GM19351 (cell line): ENCODE measurements around the gene DRD2.
A peak's percentile ranks its signal among the peaks of the same experiment; 100 is the strongest.

Source experiments
- ATAC-seq: cut with Tn5 transposase; IDR thresholded peaks from one replicate; pipeline ENCODE4 v1.9.1; 2021; ENCODE audit warnings: mild to moderate bottlenecking, moderate library complexity; ENCODE audit not compliant: unreplicated experiment

Gene DRD2

DNA sequence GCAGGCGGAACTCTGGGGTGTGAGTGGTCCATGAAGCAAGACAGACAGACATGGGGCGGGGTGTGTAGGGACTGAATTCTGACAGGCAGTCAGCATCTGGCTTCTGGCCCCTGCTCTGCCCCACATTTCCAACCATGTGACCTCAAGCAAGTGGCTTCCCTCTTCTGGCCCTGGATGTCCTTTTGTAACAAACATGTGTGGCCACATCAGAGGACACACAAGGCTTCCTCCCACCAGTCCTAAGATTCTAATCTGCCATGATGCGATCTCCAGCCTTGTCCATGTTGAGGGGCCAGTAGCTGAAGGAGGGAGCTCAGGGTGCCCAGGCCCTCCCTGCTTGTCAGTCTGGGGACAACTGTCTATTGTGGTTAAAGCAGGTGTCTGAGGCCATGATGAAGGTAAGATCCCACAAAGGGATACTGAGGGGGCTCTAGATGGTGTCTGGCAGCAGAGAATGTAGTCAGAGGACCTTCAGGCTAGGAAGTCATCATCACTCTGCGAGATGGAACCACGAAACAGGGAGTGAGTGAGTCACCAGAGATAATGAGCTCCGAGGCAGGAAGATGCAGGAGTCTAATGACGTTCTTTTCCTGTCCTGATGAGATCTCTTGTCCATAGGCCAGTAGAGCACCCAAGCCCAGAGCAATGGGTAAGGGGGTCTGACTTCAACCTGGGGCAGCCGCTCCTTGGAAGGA, 27.4 kb downstream of the DRD2 start:
- ATAC-seq: no peak

GRCh38 chr11:113446938-113447337, 28.3 kb downstream of the DRD2 start:
- no peak for ATAC-seq

DNA sequence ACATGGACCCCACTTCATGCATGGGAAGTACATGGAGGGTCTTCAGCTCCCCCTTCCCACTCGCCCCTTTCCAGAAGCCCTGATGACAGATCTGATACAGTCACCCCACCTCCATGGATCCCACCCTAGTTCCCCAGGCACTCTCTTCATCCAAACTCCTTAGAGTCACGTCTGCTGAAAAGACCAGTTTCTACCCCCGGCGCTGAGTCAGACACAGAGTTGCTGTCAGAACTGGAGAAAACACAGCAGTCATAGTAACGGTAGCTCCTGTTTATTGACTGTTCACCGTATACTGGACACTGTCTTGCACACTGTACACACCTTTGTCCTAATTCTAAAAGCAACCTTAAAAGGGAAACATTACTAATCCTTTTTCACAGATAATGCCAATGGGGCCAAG, 29.1 kb downstream of the DRD2 start:
- ATAC-seq: peak; percentile 92

GRCh38 chr11:113444502-113445123, 30.6 kb downstream of the DRD2 start:
- ATAC-seq: no peak

- no peak for ATAC-seq
These were observed 34.4 kb downstream of the DRD2 start for GRCh38 chr11:113440816-113441215.

DNA sequence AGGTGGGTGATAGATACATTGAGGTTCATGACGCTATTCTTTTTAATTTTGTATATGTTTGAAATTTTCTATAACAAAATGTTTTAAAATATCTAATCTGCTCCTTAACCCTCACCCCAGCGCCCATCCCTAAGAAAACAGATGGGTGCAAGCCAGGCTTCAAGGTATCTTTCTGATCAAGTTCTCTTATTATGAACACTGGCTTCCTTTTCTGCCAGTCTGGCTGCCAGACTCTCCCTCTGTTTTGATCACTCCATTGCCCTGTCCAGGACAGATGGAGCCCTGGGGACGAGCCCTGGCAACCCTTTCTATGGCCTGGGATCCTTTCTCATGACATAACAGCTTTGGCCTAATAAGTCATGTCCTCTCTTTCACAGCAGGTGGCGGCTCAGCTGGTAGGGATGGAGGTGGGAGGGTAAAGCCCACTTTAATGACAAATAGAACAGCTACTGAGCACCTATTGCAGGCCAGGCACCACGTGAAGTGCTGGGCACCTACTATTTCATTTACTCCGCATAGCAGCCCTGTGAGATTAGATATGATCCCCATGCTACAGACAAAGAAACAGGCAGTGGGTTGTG, 38.4 kb downstream of the DRD2 start:
- no peak for ATAC-seq

- ATAC-seq: no peak
These were observed 39.8 kb downstream of the DRD2 start for GRCh38 chr11:113435190-113435968.

GRCh38 chr11:113431746-113432145, 43.5 kb downstream of the DRD2 start:
- no peak for ATAC-seq

GRCh38 chr11:113426686-113427085, 48.5 kb downstream of the DRD2 start:
- no peak for ATAC-seq

DNA sequence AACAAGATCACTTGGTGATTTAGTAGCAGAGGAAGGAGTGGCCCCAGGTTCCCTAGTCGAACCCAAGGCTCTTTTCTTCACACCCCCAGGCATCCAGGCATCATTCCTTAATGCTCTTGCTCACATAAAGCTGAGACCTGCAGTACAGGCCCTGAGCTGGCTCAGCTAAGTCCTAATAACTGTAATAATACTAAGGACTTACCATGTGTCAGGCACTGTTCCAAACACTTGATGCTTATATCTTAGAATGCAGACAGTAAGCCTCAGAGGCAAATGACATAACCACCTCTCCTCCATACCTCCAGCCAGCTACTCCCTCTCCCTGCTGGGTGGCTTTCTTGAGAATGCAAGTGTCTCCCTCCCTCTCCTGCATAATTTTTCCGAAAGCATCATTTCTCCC, 54.4 kb downstream of the DRD2 start:
- ATAC-seq: no peak

GRCh38 chr11:113419454-113420003, 55.7 kb downstream of the DRD2 start:
- ATAC-seq: no peak

DNA sequence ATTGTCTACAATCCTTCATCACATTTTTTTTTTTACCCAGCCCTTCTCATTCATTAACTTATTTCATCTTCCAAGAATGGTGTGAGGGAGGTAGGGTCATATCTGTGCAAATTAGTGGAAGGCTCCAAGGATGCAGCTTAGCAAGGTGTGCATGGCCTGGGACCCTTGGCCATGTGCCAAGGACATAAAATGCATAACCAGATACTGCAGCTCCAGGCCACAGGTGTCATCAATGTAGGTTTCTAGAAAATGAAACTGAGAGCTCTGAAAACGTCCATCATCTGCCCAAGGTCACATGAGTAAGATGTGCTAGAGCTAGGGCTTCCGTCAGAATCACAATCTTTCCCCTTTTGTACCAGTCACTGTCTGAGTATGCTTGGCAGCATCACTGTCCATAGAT, 57.8 kb downstream of the DRD2 start:
- ATAC-seq: no peak

- ATAC-seq: no peak
These were observed 59.9 kb downstream of the DRD2 start for GRCh38 chr11:113415343-113415742.

DNA sequence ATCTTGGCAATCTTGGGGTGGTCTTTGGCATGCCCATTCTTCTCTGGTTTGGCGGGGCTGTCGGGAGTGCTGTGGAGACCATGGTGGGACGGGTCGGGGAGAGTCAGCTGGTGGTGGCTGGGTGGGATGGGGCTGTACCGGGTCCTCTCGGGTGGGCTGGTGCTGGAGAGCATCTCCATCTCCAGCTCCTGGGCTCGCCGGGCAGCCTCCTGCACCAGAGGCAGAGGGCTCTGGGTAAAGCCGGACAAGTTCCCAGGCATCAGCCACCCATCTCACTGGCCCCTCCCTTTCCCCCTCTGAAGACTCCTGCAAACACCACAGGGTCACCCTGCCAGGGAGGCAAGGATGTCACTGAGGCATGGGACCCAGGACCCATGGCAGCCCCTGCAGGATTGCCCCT, 62.5 kb downstream of the DRD2 start:
- no peak for ATAC-seq

- ATAC-seq: no peak
These were observed 63.7 kb downstream of the DRD2 start for GRCh38 chr11:113411536-113411935.

DNA sequence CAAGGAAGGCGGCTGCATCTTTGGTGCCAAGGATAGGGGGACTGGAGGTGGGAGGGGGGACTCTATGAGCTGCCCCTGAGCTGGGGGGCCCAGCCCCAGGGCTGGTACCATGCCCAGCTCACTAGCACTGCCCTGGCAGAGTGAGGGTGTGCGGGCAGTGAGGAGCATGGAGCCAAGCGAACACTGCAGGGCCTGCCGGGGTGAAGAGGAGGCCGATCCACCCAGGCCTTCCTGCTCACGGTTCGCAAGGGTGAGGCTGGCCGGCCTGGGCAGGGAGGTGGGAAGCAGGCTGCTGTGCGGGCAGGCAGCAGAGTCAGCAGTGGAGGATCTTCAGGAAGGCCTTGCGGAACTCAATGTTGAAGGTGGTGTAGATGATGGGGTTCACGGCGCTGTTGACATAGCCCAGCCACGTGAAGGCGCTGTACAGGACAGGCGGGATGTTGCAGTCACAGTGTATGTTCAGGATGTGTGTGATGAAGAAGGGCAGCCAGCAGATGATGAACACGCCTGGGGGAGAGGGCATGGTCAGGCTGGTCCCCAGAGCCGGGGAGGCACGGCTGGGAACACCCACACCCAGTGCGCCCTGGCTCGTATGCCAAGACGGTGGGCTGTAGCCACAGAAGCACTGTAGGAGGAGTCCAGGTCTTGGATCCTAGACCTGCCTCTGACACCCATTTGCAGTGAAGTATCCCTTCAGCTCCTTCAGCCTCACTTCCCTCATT, 64.6 kb downstream of the DRD2 start:
- ATAC-seq: no peak

- ATAC-seq: no peak
These were observed 65.7 kb downstream of the DRD2 start for GRCh38 chr11:113409526-113409925.

DNA sequence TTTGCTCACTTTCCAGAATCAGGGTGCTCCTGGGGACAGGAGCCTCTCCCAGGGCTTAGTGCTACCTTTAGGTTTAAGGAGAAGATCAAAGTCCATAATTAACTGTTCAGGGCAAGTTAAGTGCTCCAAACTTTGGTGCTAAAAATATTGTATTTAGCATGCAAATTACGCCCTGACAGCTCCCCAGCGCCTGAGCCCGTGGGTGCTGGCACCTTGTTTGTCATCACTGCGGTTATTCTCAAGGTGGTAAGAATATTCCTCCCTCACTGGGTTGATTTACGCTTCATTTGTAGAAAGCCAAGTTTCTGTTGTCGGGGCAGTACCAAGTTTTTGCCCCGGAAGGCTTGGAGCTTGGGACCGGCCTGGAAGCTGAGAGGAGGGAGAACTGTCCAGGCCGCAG, 66.3 kb downstream of the DRD2 start:
- no peak for ATAC-seq

DNA sequence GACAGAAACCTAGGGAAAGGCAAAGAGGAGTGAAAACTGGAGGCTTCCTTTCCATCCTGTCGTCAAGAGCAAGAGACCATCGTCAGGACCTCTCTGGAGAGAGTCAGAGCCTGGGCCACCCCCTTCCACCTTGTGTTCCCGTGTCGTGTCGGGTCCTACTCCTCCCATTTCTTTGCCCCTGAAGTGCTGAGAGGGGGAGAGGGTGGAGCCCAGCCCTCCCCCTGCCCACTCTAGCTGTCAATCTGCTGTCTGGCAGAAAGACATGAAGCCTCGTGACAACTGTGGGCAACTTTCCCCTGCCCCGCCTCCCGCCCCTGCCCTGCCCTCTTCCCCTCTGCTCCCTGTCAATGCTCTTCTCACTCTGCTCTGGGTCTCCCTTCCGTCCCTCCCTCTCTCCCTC, 67.0 kb downstream of the DRD2 start:
- no peak for ATAC-seq

DNA sequence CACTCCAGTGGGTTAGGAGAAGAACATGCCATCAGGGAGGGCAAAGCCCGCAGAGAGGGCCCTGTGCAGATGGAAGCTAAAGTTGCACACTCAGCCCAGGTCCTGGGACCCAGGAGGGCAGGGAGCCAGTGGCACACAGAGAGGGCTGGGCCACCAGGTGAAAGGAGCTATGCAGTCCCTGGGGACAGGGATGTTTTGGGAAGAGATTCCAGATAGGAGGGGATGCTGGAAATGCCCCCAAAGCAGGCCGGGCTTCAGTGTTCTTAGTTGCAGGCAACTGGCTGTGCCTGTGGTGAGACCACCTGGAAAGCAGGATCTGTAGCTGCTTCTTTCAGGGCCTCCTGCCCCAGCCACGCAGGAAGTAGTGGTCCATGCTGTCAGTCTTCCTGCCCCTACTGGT, 68.0 kb downstream of the DRD2 start:
- no peak for ATAC-seq
